HG03432 (cell line): ENCODE data around the gene ASTE1.
"Not testable (repeated sequence)": the region's sequence is repeated elsewhere in the genome, so short reads cannot be mapped to it uniquely, and the experiment has no call there.

Experiments
- ATAC-seq: cut with Tn5 transposase; IDR thresholded peaks from one replicate; pipeline ENCODE4 v1.9.1; 2021; ENCODE audit warnings: mild to moderate bottlenecking, moderate library complexity; ENCODE audit not compliant: unreplicated experiment

The ASTE1 gene

GRCh38 chr3:131009698-131010097, 16.9 kb downstream of the ASTE1 start:
- ATAC-seq = no peak

GRCh38 chr3:131008326-131008725, 18.3 kb downstream of the ASTE1 start:
- no peak for ATAC-seq

DNA sequence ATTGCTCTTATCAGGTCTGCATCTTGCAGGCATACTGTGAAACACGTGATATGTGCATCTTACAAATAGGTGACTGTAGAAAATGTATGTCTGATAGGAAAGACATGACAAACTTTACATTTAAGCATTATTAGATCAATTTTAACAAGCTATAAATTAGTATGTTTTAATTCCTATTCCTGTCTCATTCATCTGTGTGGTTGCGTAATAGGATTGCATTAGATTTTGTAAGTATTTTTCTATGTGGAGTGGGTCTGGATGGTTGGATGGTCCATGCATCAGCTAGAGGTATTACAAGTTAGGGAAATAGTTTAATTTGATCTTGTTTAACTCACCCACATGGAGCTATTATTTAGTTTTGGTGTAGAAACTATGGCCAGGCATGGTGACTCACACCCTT, 18.8 kb downstream of the ASTE1 start:
- ATAC-seq = no peak

DNA sequence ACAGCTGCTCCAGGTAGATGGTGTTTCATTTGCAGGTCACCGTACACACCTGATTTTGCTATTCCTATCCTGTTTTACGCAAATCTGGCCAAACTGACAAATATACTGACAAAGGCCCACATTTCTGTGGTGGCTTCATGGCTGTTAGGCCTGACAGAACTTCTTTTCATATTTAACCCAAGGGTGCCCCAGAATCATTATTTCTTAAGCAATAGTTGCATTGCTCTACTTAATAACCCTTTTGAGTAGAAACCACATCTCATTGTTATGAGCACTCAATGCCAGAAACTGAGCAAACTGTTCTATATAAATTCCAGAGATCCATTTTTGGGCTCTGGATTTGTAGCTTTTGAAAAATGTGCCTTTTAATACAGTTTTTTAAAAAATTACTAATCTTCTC, 19.4 kb downstream of the ASTE1 start:
- no peak for ATAC-seq

GRCh38 chr3:131004603-131005002, 22.0 kb downstream of the ASTE1 start:
- no peak for ATAC-seq

GRCh38 chr3:131001071-131001470, 25.6 kb downstream of the ASTE1 start:
- no peak for ATAC-seq

DNA sequence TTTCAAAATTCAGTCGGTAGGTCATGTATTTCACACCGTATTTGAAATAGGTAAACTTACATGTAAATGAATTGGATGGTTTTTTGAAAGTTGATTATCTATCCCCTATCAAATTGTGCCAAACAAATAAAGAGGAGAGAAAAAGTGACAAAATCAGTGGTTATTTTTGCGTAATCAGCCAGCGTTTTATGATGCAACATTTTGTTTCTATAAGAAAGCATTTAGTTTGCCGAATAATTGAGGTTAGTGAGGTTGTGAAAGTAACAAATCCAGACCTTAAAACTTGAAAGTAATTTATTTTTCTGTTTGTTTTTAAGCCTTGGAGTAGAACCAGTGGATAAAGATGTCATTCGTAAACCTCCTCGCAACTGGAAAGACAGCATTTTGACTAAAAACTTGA, 29.3 kb downstream of the ASTE1 start:
- ATAC-seq = no peak

- ATAC-seq = no peak
These were observed 34.3 kb downstream of the ASTE1 start for GRCh38 chr3:130992344-130992743.

- ATAC-seq = no peak
These were observed 35.5 kb downstream of the ASTE1 start for GRCh38 chr3:130991126-130991525.

DNA sequence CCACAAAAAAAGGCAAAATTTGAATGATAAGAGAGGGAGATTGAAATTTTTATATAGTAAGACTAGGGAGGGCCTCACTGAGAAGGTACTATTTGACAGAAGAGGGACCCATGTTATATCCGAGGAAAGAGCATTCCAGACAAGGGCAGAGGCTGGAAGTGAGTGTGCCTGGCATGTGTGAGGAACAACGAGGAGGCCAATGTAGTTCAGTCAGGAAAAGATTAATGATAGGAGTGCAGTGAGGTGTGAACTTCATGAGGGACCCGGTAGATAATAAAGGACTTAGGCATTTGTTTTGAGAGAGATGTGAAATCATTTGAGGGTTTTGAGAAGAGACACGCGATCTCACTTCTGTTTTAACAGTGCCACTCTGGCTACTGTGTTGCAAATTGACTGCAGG, 36.3 kb downstream of the ASTE1 start:
- ATAC-seq = no peak

DNA sequence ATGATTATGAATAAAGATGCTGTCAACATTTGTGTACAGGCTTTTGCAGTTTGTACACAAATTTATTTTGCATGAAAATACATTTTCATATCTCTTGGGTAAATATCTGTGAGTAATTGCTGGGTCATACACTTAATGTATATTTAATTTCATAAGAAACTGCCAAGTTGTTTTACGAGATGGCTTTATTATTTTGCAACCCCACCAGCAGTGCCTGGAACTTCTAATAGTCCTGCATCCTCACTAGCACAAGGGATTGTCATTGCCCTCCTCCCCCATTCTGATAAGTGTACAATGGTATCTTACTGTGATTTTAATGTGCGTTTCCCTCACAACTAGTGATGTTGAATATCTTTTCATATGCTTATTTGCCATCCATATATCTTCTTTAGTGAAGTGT, 45.2 kb downstream of the ASTE1 start:
- ATAC-seq = no peak

DNA sequence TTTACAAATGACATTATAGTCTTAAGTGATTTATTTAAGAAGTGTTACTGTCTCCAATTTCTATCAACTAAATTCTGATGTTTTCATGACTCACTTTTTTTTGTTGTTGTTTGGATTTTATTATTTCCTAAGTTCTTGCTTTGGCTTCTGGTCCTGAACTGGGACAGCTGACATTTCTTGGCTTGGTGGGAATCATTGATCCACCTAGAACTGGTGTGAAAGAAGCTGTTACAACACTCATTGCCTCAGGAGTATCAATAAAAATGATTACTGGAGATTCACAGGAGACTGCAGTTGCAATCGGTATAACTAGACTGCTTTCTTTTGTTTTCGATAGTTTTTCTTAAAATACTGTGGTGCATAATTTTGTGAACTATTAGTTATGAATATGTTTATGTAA, 47.5 kb downstream of the ASTE1 start:
- ATAC-seq = no peak

GRCh38 chr3:130976706-130977105, 49.9 kb downstream of the ASTE1 start:
- ATAC-seq = no peak

DNA sequence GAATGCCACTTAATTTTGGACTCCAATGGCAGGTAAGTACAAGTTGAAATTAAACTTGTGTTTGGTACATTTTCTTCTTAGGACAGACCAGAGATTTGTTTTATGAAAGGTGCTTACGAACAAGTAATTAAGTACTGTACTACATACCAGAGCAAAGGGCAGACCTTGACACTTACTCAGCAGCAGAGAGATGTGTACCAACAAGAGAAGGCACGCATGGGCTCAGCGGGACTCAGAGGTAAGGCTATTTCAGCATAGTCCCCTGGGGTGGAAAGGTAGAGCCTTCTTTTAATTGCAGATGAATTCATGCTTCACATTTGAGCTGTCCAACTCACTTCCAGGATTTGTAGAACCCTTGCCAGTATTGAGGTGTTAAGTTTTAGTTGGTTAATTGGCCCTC, 51.4 kb downstream of the ASTE1 start:
- no peak for ATAC-seq

- no peak for ATAC-seq
These were observed 52.4 kb downstream of the ASTE1 start for GRCh38 chr3:130974201-130974600.

DNA sequence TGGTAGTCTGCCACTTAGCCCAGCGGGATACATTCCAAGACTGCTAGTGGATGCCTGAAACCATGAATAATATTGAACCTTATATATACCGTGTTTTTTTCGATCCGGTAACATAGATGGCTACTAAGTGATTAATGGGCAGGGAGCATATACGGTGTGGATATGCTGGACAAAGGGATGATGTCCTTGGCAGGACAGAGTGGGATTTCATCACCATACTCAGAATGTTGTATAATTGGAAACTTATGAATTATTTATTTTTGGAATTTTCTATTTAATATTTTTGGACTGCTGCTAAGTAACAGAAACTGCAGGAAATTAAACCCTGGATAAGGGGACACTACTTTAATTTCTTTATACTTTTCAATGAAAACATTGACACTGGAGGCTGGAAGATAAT, 53.2 kb downstream of the ASTE1 start:
- ATAC-seq = no peak

- ATAC-seq = not testable (repeated sequence)
These were observed 54.0 kb downstream of the ASTE1 start for GRCh38 chr3:130972592-130972991.

- no peak for ATAC-seq
These were observed 55.4 kb downstream of the ASTE1 start for GRCh38 chr3:130971208-130971607.

- ATAC-seq = no peak
These were observed 57.0 kb downstream of the ASTE1 start for GRCh38 chr3:130969621-130970020.

DNA sequence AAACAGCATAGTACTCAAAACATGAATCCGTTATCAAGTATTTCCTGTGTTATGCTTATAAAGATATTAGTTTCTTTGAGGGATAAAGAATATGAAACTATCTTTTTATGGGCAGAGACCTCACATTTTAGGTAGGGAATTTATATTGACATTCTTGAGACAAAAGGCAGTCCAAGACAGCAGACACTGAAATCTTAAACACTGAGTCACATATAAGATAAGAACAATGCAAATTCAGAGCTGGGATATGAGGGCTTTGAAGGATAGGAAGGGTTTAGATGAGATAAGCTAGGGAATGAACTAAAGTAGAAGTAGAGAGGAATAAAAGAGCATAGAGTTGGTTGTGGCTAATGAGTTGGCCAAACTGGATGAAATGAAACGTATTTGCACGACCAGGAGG, 58.4 kb downstream of the ASTE1 start:
- no peak for ATAC-seq

DNA sequence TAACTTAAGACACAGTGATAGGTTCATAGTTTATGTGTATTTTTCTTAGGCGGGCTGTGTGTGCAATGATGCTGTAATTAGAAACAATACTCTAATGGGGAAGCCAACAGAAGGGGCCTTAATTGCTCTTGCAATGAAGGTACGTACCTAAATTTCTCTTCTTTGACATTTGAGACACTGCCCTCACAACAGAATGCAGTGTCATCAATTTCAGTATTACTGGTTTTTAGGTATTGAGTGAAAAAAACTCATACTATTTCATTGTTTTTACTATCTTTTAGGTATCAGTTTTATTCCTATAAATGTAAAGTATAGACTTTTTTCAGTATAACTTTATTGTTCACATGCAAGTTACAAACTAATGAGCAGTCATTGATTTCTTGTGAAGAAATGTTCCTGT, 59.3 kb downstream of the ASTE1 start:
- no peak for ATAC-seq

- no peak for ATAC-seq
These were observed 62.7 kb downstream of the ASTE1 start for GRCh38 chr3:130963878-130964277.
